ENCODE measurements around the gene CYP2E1.
"Not testable (repeated sequence)": the region's sequence is repeated elsewhere in the genome, so short reads cannot be mapped to it uniquely, and the experiment has no call there.

Gene CYP2E1

GRCh38 chr10:133528845-133529575, 1.8 kb downstream of the CYP2E1 start:
- DNase-seq (ENCODE audit: low read depth in 2 of 2), result no peak

DNA sequence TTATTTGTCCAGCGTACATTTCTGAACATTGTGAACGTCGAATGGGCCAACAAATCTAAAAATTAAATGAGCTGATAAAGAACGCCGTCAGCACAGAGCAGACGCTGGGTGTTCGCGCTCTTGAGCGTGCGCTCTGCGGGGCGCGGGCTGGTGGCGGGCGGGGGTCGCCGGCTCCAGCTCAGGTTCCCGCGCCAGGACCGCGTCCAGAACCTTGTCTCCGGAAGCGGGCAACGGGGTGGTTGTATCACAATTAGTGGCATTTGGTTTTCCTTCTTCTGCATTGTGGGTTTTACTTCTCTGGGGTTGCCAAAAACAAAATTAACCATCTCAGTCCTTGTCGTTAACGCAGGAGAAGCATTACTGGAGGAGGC, 2.4 kb downstream of the CYP2E1 start:
- DNase-seq (ENCODE audit: low read depth in 2 of 2), result no peak

- DNase-seq (ENCODE audit: low read depth in 2 of 2), result no peak
These were observed 3.3 kb downstream of the CYP2E1 start for GRCh38 chr10:133530506-133530905.

DNA sequence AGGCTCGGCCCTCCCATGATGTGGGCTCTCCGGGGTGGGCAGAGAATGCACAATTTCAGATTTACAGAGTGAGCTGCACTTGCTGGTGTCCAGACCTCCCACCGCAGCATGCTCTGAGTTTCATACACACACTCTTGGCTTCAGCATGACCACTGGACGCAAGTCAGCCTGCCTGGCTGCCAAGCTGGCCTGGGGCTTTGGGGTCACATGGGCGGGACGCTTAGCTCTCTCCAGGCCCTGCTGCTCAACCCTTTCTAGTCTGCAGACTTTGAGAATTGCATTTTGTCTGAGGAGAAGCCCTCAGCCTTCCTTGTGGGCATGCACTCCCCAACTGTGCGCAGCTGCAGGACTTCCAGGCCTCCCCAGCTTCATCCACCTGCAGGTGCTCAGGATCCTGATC, 5.7 kb downstream of the CYP2E1 start:
- DNase-seq (ENCODE audit: low read depth in 2 of 2), result no peak

- DNase-seq (ENCODE audit: low read depth in 2 of 2), result no peak
These were observed 7.3 kb downstream of the CYP2E1 start for GRCh38 chr10:133534417-133534816.

DNA sequence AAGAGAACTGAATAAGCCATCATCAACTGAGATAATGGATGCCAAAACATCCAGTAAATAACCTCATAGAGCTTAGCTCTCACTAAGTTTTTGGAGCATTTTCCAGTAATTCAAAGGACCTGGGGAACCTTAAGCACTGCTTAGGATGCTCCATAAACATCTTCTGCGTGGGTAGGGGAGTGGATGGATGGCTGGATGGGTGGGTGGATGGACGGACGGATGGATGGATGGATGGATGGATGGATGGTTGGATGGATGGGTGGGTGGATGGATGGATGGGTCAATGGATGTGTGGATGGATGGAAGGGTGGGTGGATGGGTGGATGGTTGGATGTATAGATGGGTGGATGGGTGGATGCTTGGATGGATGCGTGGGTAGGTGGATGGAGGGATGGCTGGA, 9.0 kb downstream of the CYP2E1 start:
- no peak for DNase-seq (ENCODE audit: low read depth in 2 of 2)

DNA sequence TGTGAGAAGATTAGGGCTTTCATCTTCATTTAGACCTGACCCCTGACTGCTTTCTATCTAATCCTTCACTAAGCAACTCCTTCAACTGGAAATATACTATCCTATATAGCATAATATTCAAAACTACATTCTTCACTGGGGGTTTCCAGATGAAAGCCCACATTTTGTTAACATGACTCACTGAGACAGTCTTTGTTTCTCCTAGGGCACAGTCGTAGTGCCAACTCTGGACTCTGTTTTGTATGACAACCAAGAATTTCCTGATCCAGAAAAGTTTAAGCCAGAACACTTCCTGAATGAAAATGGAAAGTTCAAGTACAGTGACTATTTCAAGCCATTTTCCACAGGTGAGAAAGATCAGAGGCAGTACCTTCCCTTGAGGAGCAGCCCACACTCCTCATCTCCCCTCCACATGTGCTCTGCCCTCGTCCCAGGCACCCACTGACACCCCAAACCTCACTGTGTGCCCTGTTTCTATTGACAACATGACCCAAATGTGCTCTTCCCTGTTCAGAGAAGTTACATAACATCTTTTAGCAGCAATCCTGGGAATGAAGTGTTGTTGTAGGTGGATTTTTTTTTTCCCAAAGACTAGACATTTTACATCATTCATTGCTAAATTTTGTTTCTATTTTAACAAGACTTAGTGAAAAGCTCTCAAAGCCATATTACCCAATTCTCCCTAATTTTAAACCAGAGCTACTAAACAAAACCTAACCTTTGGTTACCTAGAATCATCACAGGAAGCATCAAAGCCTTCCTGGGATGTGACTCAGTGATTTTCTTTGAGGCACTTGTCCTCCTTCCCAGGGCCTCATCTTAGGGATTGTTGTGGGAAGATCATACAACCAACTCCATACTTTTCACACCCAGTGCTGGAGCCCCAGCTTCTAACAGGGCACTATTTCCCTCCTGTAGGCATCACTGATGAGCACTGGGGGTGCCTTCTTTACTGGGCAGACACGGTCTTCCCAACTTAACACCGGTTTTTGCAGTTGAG, 10.7 kb downstream of the CYP2E1 start:
- no peak for DNase-seq (ENCODE audit: low read depth in 2 of 2)

- DNase-seq (ENCODE audit: low read depth in 2 of 2), result not testable (repeated sequence)
These were observed 14.3 kb downstream of the CYP2E1 start for GRCh38 chr10:133541441-133541975.

DNA sequence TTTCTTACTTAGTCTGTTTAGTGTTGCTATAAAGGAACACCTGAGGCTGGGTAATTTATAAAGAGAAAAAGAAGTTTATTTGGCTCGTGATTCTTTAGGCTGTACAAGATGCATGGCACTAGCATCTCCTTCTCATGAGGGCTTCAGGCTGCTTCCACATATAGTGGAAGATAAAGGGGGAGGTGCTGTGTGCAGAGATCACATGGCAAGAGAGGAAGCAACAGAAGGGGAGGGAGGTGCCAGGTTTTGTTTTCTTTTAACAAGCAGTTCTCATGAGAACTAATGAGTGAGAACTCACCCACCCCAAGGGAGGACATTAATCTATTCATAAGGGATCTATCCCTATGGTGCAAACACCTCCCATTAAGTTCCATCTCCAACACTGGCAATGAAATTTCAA, 17.3 kb downstream of the CYP2E1 start:
- DNase-seq (ENCODE audit: low read depth in 2 of 2), result no peak

DNA sequence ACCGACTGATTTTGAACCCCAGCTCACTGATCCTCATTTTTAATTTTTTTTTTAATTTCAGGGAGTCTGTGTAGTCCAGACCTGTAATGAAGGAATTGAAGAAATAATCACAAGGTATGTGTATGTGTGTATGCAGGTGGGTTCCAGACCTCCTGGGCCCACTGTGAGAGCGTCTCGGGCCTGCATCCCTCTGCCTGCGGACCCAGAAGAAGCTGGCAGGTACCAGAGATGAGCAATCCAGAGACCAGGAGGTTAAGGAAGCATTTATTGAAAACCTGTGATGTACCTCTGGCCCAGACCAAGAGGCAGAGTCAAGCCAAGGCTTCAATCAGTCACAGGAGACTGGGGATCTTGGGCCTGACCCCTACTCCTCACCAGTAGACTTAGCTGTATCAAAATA, 27.4 kb downstream of the CYP2E1 start:
- DNase-seq (ENCODE audit: low read depth in 2 of 2), result no peak

DNA sequence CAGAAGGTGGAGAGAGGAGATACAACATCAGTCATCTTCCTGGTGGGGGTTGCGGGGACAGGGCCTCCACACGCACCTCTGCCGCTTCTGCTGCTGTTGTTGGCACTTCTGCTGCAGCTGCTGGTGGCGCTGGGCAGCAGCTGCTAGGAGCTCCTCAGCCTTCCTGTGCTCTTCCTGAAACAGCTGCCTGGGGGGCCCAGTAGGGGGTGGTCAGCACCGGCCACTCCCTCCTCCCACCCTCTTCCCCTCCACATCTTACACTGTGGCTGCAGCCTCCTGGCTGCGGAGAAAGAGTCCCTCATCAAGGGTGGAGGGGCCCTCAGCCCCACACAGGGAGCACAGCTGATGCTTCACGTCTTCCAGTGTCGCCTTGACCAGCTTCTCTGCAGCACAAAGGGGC, 28.4 kb downstream of the CYP2E1 start:
- no peak for DNase-seq (ENCODE audit: low read depth in 2 of 2)

- DNase-seq (ENCODE audit: low read depth in 2 of 2), result no peak
These were observed 30.2 kb downstream of the CYP2E1 start for GRCh38 chr10:133557381-133557780.

- no peak for DNase-seq (ENCODE audit: low read depth in 2 of 2)
These were observed 32.1 kb downstream of the CYP2E1 start for GRCh38 chr10:133559216-133559615.

DNA sequence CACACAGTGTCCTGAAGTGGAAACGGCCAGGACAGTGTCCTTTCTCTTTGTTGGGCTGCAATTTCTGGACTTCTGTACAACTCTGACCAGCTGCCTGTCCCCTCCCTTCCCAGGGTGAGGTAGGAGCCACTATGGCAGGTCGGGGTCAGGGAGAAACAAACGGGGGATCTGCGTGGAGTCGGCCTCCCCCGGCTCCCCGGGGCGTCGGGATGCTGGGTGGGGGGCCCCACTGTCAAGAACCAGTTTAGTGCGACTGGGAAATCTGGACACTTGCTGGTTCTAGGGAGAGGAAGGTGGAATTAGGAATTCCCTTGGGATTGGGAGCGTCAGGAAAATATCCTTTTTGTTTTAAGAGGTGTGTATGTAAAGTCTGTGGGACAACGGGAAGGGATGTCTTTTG, 37.7 kb downstream of the CYP2E1 start:
- DNase-seq (ENCODE audit: low read depth in 2 of 2), result no peak

DNA sequence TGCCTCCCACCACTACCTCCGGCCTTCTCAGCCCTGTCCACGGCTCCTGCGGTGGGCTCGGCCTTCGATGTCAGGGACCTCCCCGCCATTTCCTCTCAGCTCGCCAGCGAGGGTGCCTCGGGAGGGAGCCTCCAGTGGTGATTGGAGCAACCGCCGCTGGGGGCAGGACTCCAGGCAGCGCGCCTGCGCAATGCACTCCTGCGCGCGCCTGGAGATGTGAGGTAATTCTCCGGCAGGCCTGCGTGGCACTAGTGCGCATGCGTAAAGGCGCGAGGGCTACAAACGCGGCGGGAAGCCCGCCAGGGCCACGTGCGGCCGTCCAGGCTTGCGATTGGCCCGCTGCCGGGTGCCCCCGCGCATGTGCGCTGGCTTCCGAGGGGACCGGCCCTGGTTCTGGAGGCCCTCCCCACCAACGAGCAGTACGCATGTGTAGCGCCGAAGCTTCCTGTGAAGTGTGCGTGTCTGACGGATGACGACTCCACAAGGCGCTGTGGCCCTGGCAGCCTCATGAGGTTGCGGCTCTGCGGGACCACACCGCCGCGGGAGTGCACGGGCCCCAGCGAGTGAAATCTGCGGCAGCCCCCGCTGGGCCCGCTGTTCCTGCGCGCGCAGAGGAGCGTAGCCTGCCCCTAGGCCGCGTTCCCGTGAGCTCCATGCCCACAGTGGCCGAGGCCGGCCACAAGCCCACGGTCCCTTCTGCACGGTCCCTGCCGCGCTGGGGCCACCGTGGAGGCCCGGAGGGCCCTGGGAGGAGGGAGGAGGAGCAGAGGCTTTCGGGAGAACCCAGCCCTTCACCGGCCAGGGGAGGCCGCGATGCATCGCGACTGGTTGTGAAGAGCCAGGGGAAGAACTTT, 38.5 kb downstream of the CYP2E1 start, which contains the start of gene SYCE1:
SYCE1 (minus strand) TSS at position 143 of the 854 bp plus-strand sequence; CDS start at position 89, 54 bp downstream.
- DNase-seq (ENCODE audit: low read depth in 2 of 2), result no peak

DNA sequence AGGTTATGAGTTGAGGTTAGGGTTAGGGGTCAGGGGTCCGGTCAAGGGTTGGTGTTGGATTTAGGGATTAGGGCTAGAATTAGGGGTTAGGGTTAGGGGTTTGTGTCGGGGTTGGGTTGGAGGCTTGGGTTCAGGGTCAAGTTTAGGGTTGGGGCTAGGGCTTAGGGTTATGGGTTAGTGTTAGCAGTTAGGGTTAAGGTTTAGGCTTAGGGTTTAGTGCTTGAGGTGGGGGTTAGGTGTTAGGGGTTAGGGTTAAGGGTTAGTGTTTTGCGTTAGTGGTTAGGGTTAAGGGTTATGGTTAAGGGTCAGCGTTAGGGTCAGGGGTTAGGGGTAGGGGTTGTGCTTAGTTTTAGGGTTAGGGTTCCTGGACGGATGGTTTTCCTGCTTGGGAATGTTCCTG, 40.0 kb downstream of the CYP2E1 start:
- no peak for DNase-seq (ENCODE audit: low read depth in 2 of 2)

- no peak for DNase-seq (ENCODE audit: low read depth in 2 of 2)
These were observed 40.6 kb downstream of the CYP2E1 start for GRCh38 chr10:133567609-133568286.

DNA sequence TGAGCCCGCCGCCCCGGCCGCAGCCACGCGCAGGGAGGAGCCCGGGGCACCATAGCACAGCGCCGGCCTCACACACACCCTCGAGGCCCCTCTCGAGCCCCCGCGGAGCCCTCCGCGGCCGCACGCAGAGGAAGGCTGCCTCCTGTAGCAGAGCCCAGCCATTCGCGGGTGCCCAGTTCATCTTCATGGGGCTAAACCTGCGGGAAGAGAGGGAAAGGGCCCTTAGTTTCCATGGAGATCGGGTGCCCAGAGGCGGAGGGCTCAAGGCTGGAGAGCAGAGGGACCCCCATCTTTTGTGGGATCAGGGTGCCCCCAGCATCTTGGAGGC, 41.1 kb downstream of the CYP2E1 start:
- no peak for DNase-seq (ENCODE audit: low read depth in 2 of 2)

DNA sequence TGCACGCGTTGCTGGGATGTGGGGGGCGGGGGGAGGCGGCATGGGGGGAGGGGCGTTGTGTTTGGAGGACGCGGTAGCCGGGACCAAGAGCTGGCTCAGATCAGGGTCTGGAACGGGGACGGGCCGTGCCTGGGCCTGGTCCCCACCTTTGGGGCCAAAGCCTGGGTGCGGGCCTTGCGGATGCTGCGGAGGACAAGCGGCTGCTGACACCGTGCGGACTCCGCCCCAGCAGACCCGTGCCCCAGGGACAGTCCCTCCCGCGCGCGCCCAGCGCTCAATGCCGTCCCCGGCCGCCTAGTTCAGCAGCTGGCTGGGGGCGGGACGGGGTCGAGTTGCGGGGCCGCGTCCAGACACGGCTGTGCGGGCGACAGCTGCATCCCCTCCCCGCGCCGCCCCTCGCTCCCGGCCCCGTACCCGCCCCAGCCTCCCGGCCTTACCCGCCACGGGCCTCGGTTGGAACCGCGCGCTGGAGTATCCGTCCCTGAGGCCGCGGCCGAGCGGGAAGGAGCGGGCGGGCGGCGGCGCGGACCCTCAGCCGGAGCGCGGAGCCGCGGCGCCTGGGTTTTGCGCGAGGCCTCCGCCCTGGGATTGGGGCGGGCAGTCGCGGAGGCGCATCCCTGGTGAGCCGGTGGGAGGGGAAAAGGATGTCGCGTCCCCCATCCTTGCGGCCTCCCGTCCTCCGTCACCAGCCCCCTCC, 41.8 kb downstream of the CYP2E1 start:
- not testable (repeated sequence) for DNase-seq (ENCODE audit: low read depth in 2 of 2)

GRCh38 chr10:133569801-133570200, 42.6 kb downstream of the CYP2E1 start:
- DNase-seq (ENCODE audit: low read depth in 2 of 2), result not testable (repeated sequence)
